ENCODE results near the gene TRAPPC5.

The TRAPPC5 gene

GRCh38 chr19:7661744-7662538 lies 18.7 kb upstream of the TRAPPC5 start:
- H3K27me3 ChIP-seq: peaks cover 53% of the 10 kb centered on the region
- TF ChIP-seq CTCF (IDR thresholded peaks at IDR 0.05; ENCODE audit: low read depth, low read length): no peak
- no peaks in the 10 kb centered on the region for H3K9me3 ChIP-seq
- no peak for DNase-seq
- no peaks in the 10 kb centered on the region for H3K4me1 ChIP-seq
- no peaks in the 10 kb centered on the region for H3K36me3 ChIP-seq
- H3K4me3 ChIP-seq (ENCODE audit: low read depth, low read length): no peak overlapping the region

GRCh38 chr19:7662657-7663056 lies 18.0 kb upstream of the TRAPPC5 start:
- Histone ChIP-seq H3K36me3 (no peaks in the 10 kb centered on the region), H3K4me3 (ENCODE audit: low read depth, low read length) (no peak overlapping the region), H3K4me1 (no peaks in the 10 kb centered on the region), H3K27me3 (peaks cover 51% of the 10 kb centered on the region), H3K9me3 (no peaks in the 10 kb centered on the region)
- DNase-seq: no peak
- TF ChIP-seq CTCF (IDR thresholded peaks at IDR 0.05; ENCODE audit: low read depth, low read length): no peak

GRCh38 chr19:7663706-7664105 lies 16.9 kb upstream of the TRAPPC5 start:
- H3K27me3 ChIP-seq: peaks cover 47% of the 10 kb centered on the region
- no peaks in the 10 kb centered on the region for H3K36me3 ChIP-seq
- H3K4me3 ChIP-seq (ENCODE audit: low read depth, low read length): no peak overlapping the region
- no peak for TF ChIP-seq CTCF (IDR thresholded peaks at IDR 0.05; ENCODE audit: low read depth, low read length)
- no peak for DNase-seq
- H3K9me3 ChIP-seq: no peaks in the 10 kb centered on the region
- no peaks in the 10 kb centered on the region for H3K4me1 ChIP-seq

GRCh38 chr19:7665076-7665475 lies 15.6 kb upstream of the TRAPPC5 start:
- H3K4me1 ChIP-seq: no peaks in the 10 kb centered on the region
- DNase-seq: no peak
- peaks cover 52% of the 10 kb centered on the region for H3K27me3 ChIP-seq
- no peak overlapping the region for H3K4me3 ChIP-seq (ENCODE audit: low read depth, low read length)
- H3K9me3 ChIP-seq: no peaks in the 10 kb centered on the region
- no peaks in the 10 kb centered on the region for H3K36me3 ChIP-seq
- no peak for TF ChIP-seq CTCF (IDR thresholded peaks at IDR 0.05; ENCODE audit: low read depth, low read length)

GRCh38 chr19:7668842-7669241 lies 11.8 kb upstream of the TRAPPC5 start, which contains the start of gene RETN:
Gene RETN, plus strand, starts transcription at chr19:7669049. Its CDS starts 278 bp downstream, at chr19:7669327.
- TF ChIP-seq CTCF (IDR thresholded peaks at IDR 0.05; ENCODE audit: low read depth, low read length): no peak
- Histone ChIP-seq H3K27me3 (peaks cover 70% of the 10 kb centered on the region), H3K4me3 (ENCODE audit: low read depth, low read length) (no peak within 1 kb of the TSS), H3K4me1 (no peaks in the 10 kb centered on the region), H3K36me3 (no peaks in the 10 kb centered on the region), H3K9me3 (no peaks in the 10 kb centered on the region)
- DNase-seq: no peak

- H3K36me3 ChIP-seq: no peaks in the 10 kb centered on the region
- H3K9me3 ChIP-seq: no peaks in the 10 kb centered on the region
- H3K4me3 ChIP-seq (ENCODE audit: low read depth, low read length): no peak overlapping the region
- no peaks in the 10 kb centered on the region for H3K4me1 ChIP-seq
- TF ChIP-seq CTCF (IDR thresholded peaks at IDR 0.05; ENCODE audit: low read depth, low read length): no peak
- DNase-seq: no peak
- H3K27me3 ChIP-seq: peaks cover 66% of the 10 kb centered on the region
Observed at GRCh38 chr19:7669641-7670040, 11.0 kb upstream of the TRAPPC5 start.
